ENCODE data around the gene FAM13A.

The FAM13A gene

DNA sequence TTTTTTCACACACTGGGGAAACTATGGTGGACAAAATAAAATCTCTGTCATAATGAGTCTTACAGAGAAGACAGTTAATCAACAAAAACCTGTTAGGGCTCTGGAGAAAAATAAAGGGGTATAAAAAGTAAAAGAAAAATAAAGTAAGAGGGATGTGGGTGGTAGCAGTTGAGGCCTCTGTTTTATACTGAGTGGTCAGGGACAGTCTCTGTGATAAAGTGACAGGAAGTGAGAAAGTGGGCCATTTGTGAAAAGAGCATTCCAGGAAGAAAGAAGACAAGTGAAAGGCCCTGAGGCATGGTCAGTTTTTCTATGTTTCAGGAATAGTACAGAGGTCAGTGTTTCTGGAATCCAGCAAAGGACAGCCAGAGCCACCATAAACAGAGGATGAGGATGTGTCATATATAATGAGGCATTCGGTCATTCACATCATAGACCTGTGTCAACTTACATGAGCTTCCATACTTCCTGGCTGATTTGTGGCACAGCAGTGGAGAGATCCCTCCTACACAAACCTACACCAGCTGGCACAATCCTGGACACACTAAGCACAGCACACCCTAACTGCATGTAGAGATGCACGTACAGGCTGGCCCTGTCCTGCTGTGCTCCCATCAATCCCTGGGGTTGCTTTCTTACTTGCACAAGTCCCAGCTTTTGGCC, 295.0 kb downstream of the FAM13A start:
- H3K36me3 ChIP-seq (ENCODE audit: insufficient read depth, low read length), result peaks cover 25% of the 10 kb centered on the region
- H3K27ac ChIP-seq (ENCODE audit: low read depth, low read length), result no peak overlapping the region
- no peaks in the 10 kb centered on the region for H3K27me3 ChIP-seq (ENCODE audit: control insufficient read depth in 1 of 2, insufficient read depth in 2 of 2, low read length in 2 of 2)
- H3K9ac ChIP-seq (ENCODE audit: low read length), result no peak overlapping the region
- H3K4me3 ChIP-seq (ENCODE audit: low read depth in 1 of 2, low read length in 2 of 2), result no peak overlapping the region
- no peaks in the 10 kb centered on the region for H3K9me3 ChIP-seq (ENCODE audit: low read length)
- H3K4me1 ChIP-seq (ENCODE audit: insufficient read depth, low read length), result peaks cover 6% of the 10 kb centered on the region

DNA sequence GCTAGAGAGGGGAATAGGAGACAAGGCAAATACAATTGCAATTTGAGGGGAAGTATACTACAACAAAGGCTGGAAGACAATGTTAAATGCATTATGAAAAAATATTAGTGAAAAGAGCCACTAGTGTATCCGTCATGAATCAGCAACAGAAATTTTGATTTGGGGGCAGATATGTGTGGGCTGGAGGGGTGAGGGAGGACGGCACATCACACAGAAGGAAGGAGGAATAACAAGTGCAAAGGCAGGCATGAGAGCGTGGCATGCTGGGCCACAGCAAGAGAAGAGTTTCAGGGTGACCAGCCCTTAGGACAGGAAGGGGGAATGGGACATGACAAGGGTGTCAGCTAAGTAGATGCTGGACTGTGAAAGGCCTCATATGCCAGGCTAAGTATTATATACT, 295.6 kb downstream of the FAM13A start:
- H3K36me3 ChIP-seq (ENCODE audit: insufficient read depth, low read length), result peaks cover 19% of the 10 kb centered on the region
- H3K4me1 ChIP-seq (ENCODE audit: insufficient read depth, low read length), result peaks cover 6% of the 10 kb centered on the region
- no peak overlapping the region for H3K4me3 ChIP-seq (ENCODE audit: low read depth in 1 of 2, low read length in 2 of 2)
- H3K27me3 ChIP-seq (ENCODE audit: control insufficient read depth in 1 of 2, insufficient read depth in 2 of 2, low read length in 2 of 2), result no peaks in the 10 kb centered on the region
- H3K9ac ChIP-seq (ENCODE audit: low read length), result no peak overlapping the region
- H3K9me3 ChIP-seq (ENCODE audit: low read length), result no peaks in the 10 kb centered on the region
- no peak overlapping the region for H3K27ac ChIP-seq (ENCODE audit: low read depth, low read length)

DNA sequence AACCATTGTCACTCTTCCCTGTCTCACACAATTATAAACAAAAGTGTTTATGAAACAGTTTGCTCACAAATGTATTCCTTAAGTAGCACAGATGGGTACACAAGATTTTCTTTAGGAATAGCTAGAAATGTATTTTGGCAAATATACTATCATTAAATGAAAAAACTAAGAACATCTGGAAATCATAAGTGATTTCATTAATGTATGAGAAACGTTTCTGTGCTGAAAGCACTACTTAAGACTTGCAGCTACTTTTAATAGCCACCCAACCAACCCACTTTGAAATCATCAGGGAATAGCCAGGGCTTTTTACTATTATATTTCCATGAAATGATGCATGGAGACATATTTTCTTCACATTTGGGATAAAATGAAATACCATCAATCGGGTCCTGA, 297.1 kb downstream of the FAM13A start:
- H3K36me3 ChIP-seq (ENCODE audit: insufficient read depth, low read length), result peaks cover 24% of the 10 kb centered on the region

DNA sequence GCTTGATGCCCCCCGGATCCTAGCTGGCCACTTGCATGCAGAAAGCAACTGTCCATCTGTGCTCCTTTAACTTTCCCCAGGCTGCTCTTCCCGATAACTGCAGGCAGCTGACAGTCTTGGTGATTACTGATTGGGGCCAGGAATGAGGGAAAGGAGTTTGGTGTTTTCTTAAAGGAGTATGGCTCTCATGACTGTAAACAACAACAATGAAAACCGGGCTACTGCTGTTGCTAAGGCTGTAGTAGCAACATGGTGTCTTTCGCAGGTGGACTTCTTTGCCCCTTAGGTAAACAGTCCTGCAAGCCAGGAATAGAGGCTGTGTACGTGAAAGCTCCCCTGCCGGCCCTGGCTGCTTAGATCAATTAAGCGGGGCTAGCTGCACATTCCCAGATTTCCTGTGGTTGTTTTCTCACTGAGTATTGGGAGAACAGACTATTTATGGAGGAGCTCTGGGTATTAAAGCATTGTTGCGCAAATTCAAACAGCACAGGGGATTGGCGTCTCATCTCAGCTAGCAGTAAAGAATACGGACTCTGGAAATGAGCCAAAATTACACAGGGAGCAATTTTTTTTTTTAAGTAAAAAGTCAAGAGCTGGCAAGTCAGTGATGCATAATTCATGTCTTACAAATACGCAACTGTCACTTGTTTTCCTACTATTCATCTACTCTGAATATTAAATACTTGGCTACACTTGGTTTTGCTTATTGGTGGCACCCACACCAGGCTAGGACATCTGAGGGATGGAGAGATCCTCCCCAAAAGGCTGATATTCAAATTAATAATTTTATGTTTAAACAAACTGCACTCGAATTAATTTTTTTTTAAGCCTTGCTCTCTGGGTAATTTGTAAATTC, 297.7 kb downstream of the FAM13A start:
- H3K9ac ChIP-seq (ENCODE audit: low read length), result no peak overlapping the region
- H3K27ac ChIP-seq (ENCODE audit: low read depth, low read length), result no peak overlapping the region
- H3K9me3 ChIP-seq (ENCODE audit: low read length), result no peaks in the 10 kb centered on the region
- peaks cover 24% of the 10 kb centered on the region for H3K36me3 ChIP-seq (ENCODE audit: insufficient read depth, low read length)
- H3K4me1 ChIP-seq (ENCODE audit: insufficient read depth, low read length), result no peaks in the 10 kb centered on the region
- H3K27me3 ChIP-seq (ENCODE audit: control insufficient read depth in 1 of 2, insufficient read depth in 2 of 2, low read length in 2 of 2), result no peaks in the 10 kb centered on the region
- H3K4me3 ChIP-seq (ENCODE audit: low read depth in 1 of 2, low read length in 2 of 2), result no peak overlapping the region

More for the DNA sequence above, 297.1 kb downstream of the FAM13A start:
- no peak overlapping the region for H3K27ac ChIP-seq (ENCODE audit: low read depth, low read length)
- no peaks in the 10 kb centered on the region for H3K27me3 ChIP-seq (ENCODE audit: control insufficient read depth in 1 of 2, insufficient read depth in 2 of 2, low read length in 2 of 2)
- H3K4me1 ChIP-seq (ENCODE audit: insufficient read depth, low read length), result no peaks in the 10 kb centered on the region
- no peak overlapping the region for H3K4me3 ChIP-seq (ENCODE audit: low read depth in 1 of 2, low read length in 2 of 2)
- no peak overlapping the region for H3K9ac ChIP-seq (ENCODE audit: low read length)
- no peaks in the 10 kb centered on the region for H3K9me3 ChIP-seq (ENCODE audit: low read length)

DNA sequence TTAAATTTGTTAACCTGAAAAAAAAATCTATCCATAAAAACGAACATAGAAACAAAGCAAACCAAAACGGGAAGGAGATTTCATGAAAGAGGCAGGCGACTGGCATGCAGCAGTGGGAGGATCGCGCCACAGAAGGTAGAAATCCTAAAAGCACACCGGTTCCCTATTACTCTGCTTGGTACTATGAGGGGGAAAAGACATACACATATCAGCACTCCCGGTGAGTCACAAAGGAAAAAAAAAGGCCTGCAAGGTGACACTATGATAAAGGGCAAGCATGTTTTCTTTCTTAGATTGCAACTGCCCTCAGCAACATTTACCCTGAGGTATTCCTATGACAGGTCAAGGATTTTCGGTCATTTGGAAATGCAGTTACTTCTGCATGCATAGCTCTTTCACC, 298.7 kb downstream of the FAM13A start:
- no peak overlapping the region for H3K4me3 ChIP-seq (ENCODE audit: low read depth in 1 of 2, low read length in 2 of 2)
- H3K9ac ChIP-seq (ENCODE audit: low read length), result no peak overlapping the region
- H3K27ac ChIP-seq (ENCODE audit: low read depth, low read length), result no peak overlapping the region
- H3K9me3 ChIP-seq (ENCODE audit: low read length), result no peaks in the 10 kb centered on the region
- no peaks in the 10 kb centered on the region for H3K4me1 ChIP-seq (ENCODE audit: insufficient read depth, low read length)
- no peaks in the 10 kb centered on the region for H3K27me3 ChIP-seq (ENCODE audit: control insufficient read depth in 1 of 2, insufficient read depth in 2 of 2, low read length in 2 of 2)
- peaks cover 24% of the 10 kb centered on the region for H3K36me3 ChIP-seq (ENCODE audit: insufficient read depth, low read length)

DNA sequence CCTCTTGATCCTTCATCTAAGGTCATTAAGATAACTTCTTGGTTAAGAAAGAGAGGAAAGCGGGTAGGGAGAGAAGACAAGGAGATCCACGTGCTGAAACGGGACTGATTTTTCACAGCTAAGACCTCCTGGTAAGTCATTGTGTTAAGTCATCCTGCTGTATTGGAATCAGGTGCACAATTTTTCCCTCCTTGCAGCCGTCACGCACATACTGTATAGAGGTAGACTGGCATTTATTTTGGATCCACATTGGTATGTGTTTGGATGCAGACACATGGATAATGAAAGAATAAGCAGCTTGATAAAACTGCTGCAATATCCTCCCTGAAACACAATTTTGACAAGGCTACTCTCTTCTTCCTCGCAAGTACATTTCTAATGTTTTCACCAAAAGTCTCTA, 299.2 kb downstream of the FAM13A start:
- H3K27me3 ChIP-seq (ENCODE audit: control insufficient read depth in 1 of 2, insufficient read depth in 2 of 2, low read length in 2 of 2), result no peaks in the 10 kb centered on the region
- H3K9ac ChIP-seq (ENCODE audit: low read length), result no peak overlapping the region
- no peak overlapping the region for H3K4me3 ChIP-seq (ENCODE audit: low read depth in 1 of 2, low read length in 2 of 2)

DNA sequence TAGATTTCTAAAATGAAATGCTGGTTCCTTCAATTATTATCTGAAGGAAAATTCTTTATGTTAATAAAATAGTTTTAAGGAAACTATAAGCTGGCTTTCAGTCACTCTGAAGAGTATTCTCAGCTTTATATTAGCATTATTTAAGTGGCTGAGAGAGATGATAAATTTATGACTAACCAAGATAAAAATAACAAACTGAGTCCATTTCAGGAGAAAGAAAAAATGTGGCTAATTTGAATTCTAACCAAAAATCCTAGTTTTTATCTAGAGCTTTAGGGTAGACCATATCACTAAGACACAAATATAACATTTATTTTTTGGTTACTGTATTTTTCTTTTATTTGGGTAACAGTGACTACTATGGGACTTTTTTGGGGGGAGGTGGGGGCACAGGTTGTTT, 299.9 kb downstream of the FAM13A start:
- no peak overlapping the region for H3K4me3 ChIP-seq (ENCODE audit: low read depth in 1 of 2, low read length in 2 of 2)

More for the DNA sequence above, 299.2 kb downstream of the FAM13A start:
- H3K36me3 ChIP-seq (ENCODE audit: insufficient read depth, low read length), result peaks cover 24% of the 10 kb centered on the region
- no peaks in the 10 kb centered on the region for H3K9me3 ChIP-seq (ENCODE audit: low read length)
- no peaks in the 10 kb centered on the region for H3K4me1 ChIP-seq (ENCODE audit: insufficient read depth, low read length)
- H3K27ac ChIP-seq (ENCODE audit: low read depth, low read length), result no peak overlapping the region

DNA sequence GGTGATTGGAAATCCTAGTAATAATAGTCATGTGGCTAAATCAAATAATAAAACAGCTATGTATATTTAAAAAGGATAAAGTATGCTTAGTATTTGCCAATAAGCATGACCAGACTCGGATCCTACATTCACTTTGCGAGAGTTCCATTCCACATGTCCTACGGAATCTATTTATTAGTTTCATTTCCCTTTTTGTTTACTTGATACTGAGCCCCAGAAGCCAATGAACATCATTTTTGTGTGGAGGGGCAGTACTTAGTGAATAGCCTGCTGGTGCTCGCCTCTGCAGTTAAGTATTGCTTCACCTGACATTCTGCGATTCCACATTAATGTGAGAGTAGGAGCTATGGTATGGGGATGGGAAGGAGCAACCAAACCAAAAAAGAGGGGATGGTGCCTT, 300.8 kb downstream of the FAM13A start:
- no peaks in the 10 kb centered on the region for H3K4me1 ChIP-seq (ENCODE audit: insufficient read depth, low read length)
- peaks cover 17% of the 10 kb centered on the region for H3K36me3 ChIP-seq (ENCODE audit: insufficient read depth, low read length)
- H3K27ac ChIP-seq (ENCODE audit: low read depth, low read length), result no peak overlapping the region
- H3K27me3 ChIP-seq (ENCODE audit: control insufficient read depth in 1 of 2, insufficient read depth in 2 of 2, low read length in 2 of 2), result no peaks in the 10 kb centered on the region
- H3K4me3 ChIP-seq (ENCODE audit: low read depth in 1 of 2, low read length in 2 of 2), result no peak overlapping the region
- no peaks in the 10 kb centered on the region for H3K9me3 ChIP-seq (ENCODE audit: low read length)
- H3K9ac ChIP-seq (ENCODE audit: low read length), result no peak overlapping the region

More for the DNA sequence above, 299.9 kb downstream of the FAM13A start:
- Histone ChIP-seq H3K9ac (ENCODE audit: low read length) (no peak overlapping the region), H3K36me3 (ENCODE audit: insufficient read depth, low read length) (peaks cover 21% of the 10 kb centered on the region), H3K9me3 (ENCODE audit: low read length) (no peaks in the 10 kb centered on the region), H3K27ac (ENCODE audit: low read depth, low read length) (no peak overlapping the region), H3K4me1 (ENCODE audit: insufficient read depth, low read length) (no peaks in the 10 kb centered on the region), H3K27me3 (ENCODE audit: control insufficient read depth in 1 of 2, insufficient read depth in 2 of 2, low read length in 2 of 2) (no peaks in the 10 kb centered on the region)

DNA sequence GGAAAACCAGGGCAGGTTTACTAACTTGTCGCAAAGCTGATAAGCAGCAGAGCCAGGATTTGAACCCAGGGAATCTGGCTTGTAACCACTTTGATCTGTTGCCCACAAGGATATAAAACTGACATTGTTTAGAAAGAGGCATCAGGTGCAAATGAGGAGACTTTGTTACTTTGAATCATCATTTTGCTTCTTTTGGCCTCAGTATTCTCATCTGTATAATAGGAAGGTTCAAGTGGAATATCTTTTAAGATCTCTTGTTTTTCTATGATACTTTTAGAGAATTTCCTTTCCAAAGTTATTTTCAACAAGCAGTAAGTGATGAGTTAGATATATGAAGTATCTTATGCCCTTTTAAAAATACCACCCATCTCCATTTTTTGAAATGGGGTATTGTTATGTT, 301.5 kb downstream of the FAM13A start:
- H3K4me1 ChIP-seq (ENCODE audit: insufficient read depth, low read length), result no peaks in the 10 kb centered on the region
- H3K4me3 ChIP-seq (ENCODE audit: low read depth in 1 of 2, low read length in 2 of 2), result no peak overlapping the region

DNA sequence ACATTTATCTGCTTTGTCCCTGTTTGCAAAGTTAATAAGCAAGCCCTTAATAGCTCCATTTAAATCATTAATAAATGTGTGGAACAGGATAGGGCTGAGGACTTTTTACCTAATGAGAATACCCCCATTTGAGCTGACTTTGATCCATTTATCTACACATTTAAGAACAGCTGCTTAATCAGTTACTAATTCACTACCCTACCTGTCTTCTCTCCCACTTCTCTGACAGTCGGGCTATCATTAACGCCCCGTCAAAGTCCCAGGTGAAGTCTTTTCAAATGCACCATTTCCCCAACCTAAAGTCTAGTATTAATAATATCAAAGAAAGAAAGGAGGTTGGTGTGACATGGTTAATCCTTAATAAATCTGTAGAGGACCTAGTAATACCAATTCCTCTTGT, 302.2 kb downstream of the FAM13A start:
- peaks cover 30% of the 10 kb centered on the region for H3K36me3 ChIP-seq (ENCODE audit: insufficient read depth, low read length)
- no peak overlapping the region for H3K27ac ChIP-seq (ENCODE audit: low read depth, low read length)
- no peaks in the 10 kb centered on the region for H3K4me1 ChIP-seq (ENCODE audit: insufficient read depth, low read length)
- no peaks in the 10 kb centered on the region for H3K9me3 ChIP-seq (ENCODE audit: low read length)
- H3K4me3 ChIP-seq (ENCODE audit: low read depth in 1 of 2, low read length in 2 of 2), result no peak overlapping the region
- no peak overlapping the region for H3K9ac ChIP-seq (ENCODE audit: low read length)
- no peaks in the 10 kb centered on the region for H3K27me3 ChIP-seq (ENCODE audit: control insufficient read depth in 1 of 2, insufficient read depth in 2 of 2, low read length in 2 of 2)

More for the DNA sequence above, 301.5 kb downstream of the FAM13A start:
- H3K9ac ChIP-seq (ENCODE audit: low read length), result no peak overlapping the region
- H3K36me3 ChIP-seq (ENCODE audit: insufficient read depth, low read length), result peaks cover 23% of the 10 kb centered on the region
- H3K9me3 ChIP-seq (ENCODE audit: low read length), result no peaks in the 10 kb centered on the region
- no peak overlapping the region for H3K27ac ChIP-seq (ENCODE audit: low read depth, low read length)
- no peaks in the 10 kb centered on the region for H3K27me3 ChIP-seq (ENCODE audit: control insufficient read depth in 1 of 2, insufficient read depth in 2 of 2, low read length in 2 of 2)

DNA sequence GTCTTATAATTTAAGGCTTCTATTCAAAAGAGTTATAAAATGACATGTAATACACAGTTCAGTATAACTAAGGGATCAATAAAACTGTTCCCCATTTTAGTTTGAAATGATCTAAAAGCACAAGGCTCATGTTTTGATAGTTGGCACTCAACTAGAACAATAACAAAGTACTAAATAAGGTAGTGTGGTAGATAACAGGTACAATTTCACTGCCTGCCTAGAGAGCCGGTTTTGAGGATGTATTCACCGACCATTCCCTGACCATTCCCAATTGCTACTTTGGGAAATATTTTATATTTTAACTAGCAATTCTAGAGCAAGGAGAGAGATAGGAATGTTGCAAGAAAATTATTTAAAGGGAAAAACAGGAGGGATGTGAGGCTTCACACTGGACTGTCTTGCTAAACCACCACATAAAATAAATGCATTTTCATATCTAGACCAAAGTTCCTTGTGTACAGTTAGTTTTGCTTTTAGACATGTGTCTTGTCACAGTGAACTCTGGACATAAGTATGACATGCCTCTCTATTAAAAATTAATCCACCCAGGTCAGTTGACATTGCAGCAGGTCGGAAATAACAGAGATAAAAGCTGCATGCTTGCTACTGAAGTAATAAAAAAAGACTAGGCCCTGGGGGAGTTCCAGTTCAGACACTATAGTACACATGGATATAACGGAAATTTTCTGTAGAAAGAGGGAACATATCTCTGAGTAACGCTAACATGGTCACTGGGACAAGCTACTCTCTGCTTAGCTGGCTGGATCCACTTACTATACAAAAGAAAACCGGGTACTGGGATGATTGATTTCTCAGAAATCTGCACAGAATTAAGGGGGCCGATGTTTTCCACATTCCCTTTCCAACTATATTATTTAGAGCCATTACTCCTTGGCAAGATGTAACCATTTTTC, 303.1 kb downstream of the FAM13A start:
- Histone ChIP-seq H3K36me3 (ENCODE audit: insufficient read depth, low read length) (peaks cover 39% of the 10 kb centered on the region), H3K9ac (ENCODE audit: low read length) (no peak overlapping the region), H3K4me3 (ENCODE audit: low read depth in 1 of 2, low read length in 2 of 2) (no peak overlapping the region), H3K27me3 (ENCODE audit: control insufficient read depth in 1 of 2, insufficient read depth in 2 of 2, low read length in 2 of 2) (no peaks in the 10 kb centered on the region), H3K9me3 (ENCODE audit: low read length) (no peaks in the 10 kb centered on the region), H3K27ac (ENCODE audit: low read depth, low read length) (no peak overlapping the region), H3K4me1 (ENCODE audit: insufficient read depth, low read length) (no peaks in the 10 kb centered on the region)

Measured in muscle layer of colon (tissue), 2 donors.